Renal cortex interstitium (tissue), 3 donors: Measurements from ENCODE around the gene ZNF776. TPM values are rescaled to one million over a fixed set of nuclear protein-coding genes. Genes with fewer than 3 reads are reported as not detected.

Source experiments
- polyA plus RNA-seq, 3 donors: library from polyadenylated mRNA; unstranded; fragments of 120-200 nt; gene quantifications; one replicate each; pipeline ENCODE4 v1.2.1, GENCODE V29; 2013; ENCODE audit not compliant: insufficient read length in 3 of 3

Gene ZNF776
- polyA plus RNA-seq, 3 donors: 34.6 to 45.6 (median 37.8) TPM

Other genes starting within 250 kb of the ZNF776 start
- 10 to 100 TPM; 12.0 to 16.8 (median 15.4) TPM for gene ZNF773, start 246.9 kb upstream of the ZNF776 start, polyA plus RNA-seq
- 10 to 100 TPM; 12.5 to 16.4 (median 15.8) TPM for gene ZNF549, start 219.5 kb upstream of the ZNF776 start, polyA plus RNA-seq
- 10 to 100 TPM; 18.5 to 21.8 (median 20.6) TPM for gene ZNF550, start 187.0 kb upstream of the ZNF776 start, polyA plus RNA-seq
- 10 to 100 TPM in 1 of 3 donors, 1 to 10 TPM in 2; 7.7 to 10.8 (median 9.1) TPM for gene ZNF416, start 167.9 kb upstream of the ZNF776 start, polyA plus RNA-seq
- 10 to 100 TPM; 19.3 to 23.8 (median 20.8) TPM for gene ZIK1, start 162.7 kb upstream of the ZNF776 start, polyA plus RNA-seq
- 1 to 10 TPM; 4.9 to 6.3 (median 4.9) TPM for gene ZNF530, start 146.9 kb upstream of the ZNF776 start, polyA plus RNA-seq
- 10 to 100 TPM; 25.4 to 29.1 (median 26.7) TPM for gene ZNF134, start 132.6 kb upstream of the ZNF776 start, polyA plus RNA-seq
- gene ZNF211, start 113.6 kb upstream of the ZNF776 start, polyA plus RNA-seq: 10 to 100 TPM; 31.6 to 42.6 (median 35.0) TPM
- under 1 TPM in 2 of 3 donors, not detected in 1; 0.06 to 0.08 TPM for gene ZSCAN4, start 77.9 kb upstream of the ZNF776 start, polyA plus RNA-seq
- 10 to 100 TPM; 14.2 to 17.3 (median 16.4) TPM for gene ZNF551, start 64.8 kb upstream of the ZNF776 start, polyA plus RNA-seq
- 10 to 100 TPM; 26.3 to 36.1 (median 27.7) TPM for gene ZNF154, start 37.6 kb upstream of the ZNF776 start, polyA plus RNA-seq
- gene ZNF671, start 19.2 kb upstream of the ZNF776 start, polyA plus RNA-seq: 10 to 100 TPM; 17.7 to 20.6 (median 20.0) TPM
- gene ZNF586, start 22.9 kb downstream of the ZNF776 start, polyA plus RNA-seq: 10 to 100 TPM; 21.2 to 29.9 (median 23.7) TPM
- 10 to 100 TPM; 14.2 to 26.2 (median 19.2) TPM for gene ZNF552, start 68.1 kb downstream of the ZNF776 start, polyA plus RNA-seq
- 10 to 100 TPM; 14.2 to 18.6 (median 17.5) TPM for gene ZNF587B, start 83.5 kb downstream of the ZNF776 start, polyA plus RNA-seq
- 10 to 100 TPM; 24.8 to 49.0 (median 27.3) TPM for gene ZNF587, start 103.0 kb downstream of the ZNF776 start, polyA plus RNA-seq
- gene ZNF814, start 142.2 kb downstream of the ZNF776 start, polyA plus RNA-seq: 10 to 100 TPM; 56.1 to 83.8 (median 59.8) TPM
- 10 to 100 TPM; 20.6 to 31.7 (median 29.6) TPM for gene ZNF417, start 169.8 kb downstream of the ZNF776 start, polyA plus RNA-seq
- gene ZNF418, start 188.6 kb downstream of the ZNF776 start, polyA plus RNA-seq: 10 to 100 TPM; 21.9 to 32.8 (median 25.7) TPM
- 1 to 10 TPM; 8.9 to 10.0 (median 9.6) TPM for gene ZNF256, start 200.9 kb downstream of the ZNF776 start, polyA plus RNA-seq
- gene C19orf18, start 227.7 kb downstream of the ZNF776 start, polyA plus RNA-seq: 1 to 10 TPM; 1.4 to 3.1 (median 1.7) TPM